Thymus (tissue), 11 donors: ENCODE results near the gene RAB8B. TPM values are rescaled to one million over a fixed set of nuclear protein-coding genes. Genes with fewer than 3 reads are reported as not detected.

Experiments used
- DNase-seq, 9 donors: peaks; one replicate each; pipeline ENCODE4 v3.0.0-alpha.2; 2013; ENCODE audit warnings: low spot score in 9 of 9, low read depth in 6 of 9, missing footprints in 1 of 9
- H3K27ac ChIP-seq, 2 donors: one replicate each; pipeline ENCODE4 v1.5.1; 2013; ENCODE audit warnings: control low read depth in 1 of 2, low read depth in 1 of 2, low read length in 1 of 2, mild to moderate bottlenecking in 1 of 2, moderate library complexity in 1 of 2
- H3K27me3 ChIP-seq, 2 donors: one replicate each; pipeline ENCODE4 v1.5.1; 2013; ENCODE audit warnings: low read length in 1 of 2; ENCODE audit not compliant: control insufficient read depth in 2 of 2, insufficient read depth in 1 of 2
- H3K36me3 ChIP-seq, 2 donors: one replicate each; pipeline ENCODE4 v1.5.1; 2013; ENCODE audit warnings: low read length in 1 of 2, mild to moderate bottlenecking in 1 of 2, moderate library complexity in 1 of 2; ENCODE audit not compliant: control insufficient read depth in 2 of 2, insufficient read depth in 2 of 2
- H3K4me1 ChIP-seq, 2 donors: one replicate each; pipeline ENCODE4 v1.5.1; 2013; ENCODE audit warnings: low read length in 2 of 2; ENCODE audit not compliant: control insufficient read depth in 2 of 2, insufficient read depth in 2 of 2
- H3K4me3 ChIP-seq, 2 donors: one replicate each; pipeline ENCODE4 v1.5.1; 2013; ENCODE audit warnings: low read length in 2 of 2, control low read depth in 1 of 2, mild to moderate bottlenecking in 1 of 2
- H3K9me3 ChIP-seq, 2 donors: one replicate each; pipeline ENCODE4 v1.5.1; 2013; ENCODE audit warnings: low read length in 1 of 2, mild to moderate bottlenecking in 1 of 2; ENCODE audit not compliant: control insufficient read depth in 2 of 2, insufficient read depth in 1 of 2
- WGBS: extraction: QIAGEN DNeasy Blood & Tissue Kit; methylation state at CpG from one replicate; pipeline ENCODE4 v1.1.7; 2013; 5-methylcytosine and 5-hydroxymethylcytosine counted together
- polyA plus RNA-seq: library from polyadenylated mRNA; stranded (reverse); fragments of 200-250 nt; gene quantifications from one replicate; pipeline ENCODE4 v1.2.3, GENCODE V29; 2013
- total RNA-seq: library from RNA; stranded (reverse); fragments of 120-200 nt; gene quantifications from one replicate; pipeline ENCODE4 v1.2.4, GENCODE V29; 2013
- donor health status: healthy.

The RAB8B gene
- total and polyA plus RNA-seq, 2 donors = 28.5 to 63.9 TPM

GRCh38 chr15:63277893-63278456, 88.6 kb downstream of the RAB8B start:
- 16% methylated on average over 17 of the region's 17 CpGs for WGBS
- no peaks in the 10 kb centered on the region for H3K36me3 ChIP-seq
- no peak for DNase-seq
- no peaks in the 10 kb centered on the region for H3K27me3 ChIP-seq
- H3K4me3 ChIP-seq = peak overlapping the region; percentile 84 to 96
- H3K9me3 ChIP-seq = no peaks in the 10 kb centered on the region
- H3K27ac ChIP-seq = peak overlapping the region; percentile 69 to 84
- H3K4me1 ChIP-seq = peaks cover 6 to 16% of the 10 kb centered on the region in 2 donors

GRCh38 chr15:63283126-63283525, 93.7 kb downstream of the RAB8B start:
- no peaks in the 10 kb centered on the region for H3K27me3 ChIP-seq
- peaks cover 0 to 20% of the 10 kb centered on the region in 2 donors for H3K36me3 ChIP-seq
- H3K4me3 ChIP-seq = no peak overlapping the region
- DNase-seq = no peak
- peaks cover 3% of the 10 kb centered on the region in 2 donors for H3K4me1 ChIP-seq
- no peaks in the 10 kb centered on the region for H3K9me3 ChIP-seq
- no peak overlapping the region for H3K27ac ChIP-seq
- WGBS = 96% methylated on average over 9 of the region's 9 CpGs

- Histone ChIP-seq H3K4me3 (no peak overlapping the region), H3K4me1 (no peaks in the 10 kb centered on the region), H3K27me3 (no peaks in the 10 kb centered on the region), H3K9me3 (no peaks in the 10 kb centered on the region), H3K27ac (no peak overlapping the region), H3K36me3 (peaks cover 0 to 23% of the 10 kb centered on the region in 2 donors)
- DNase-seq = no peak
- 98% methylated on average over 6 of the region's 6 CpGs for WGBS
Measured at GRCh38 chr15:63284335-63284734, 94.9 kb downstream of the RAB8B start.

- H3K9me3 ChIP-seq = no peaks in the 10 kb centered on the region
- H3K4me3 ChIP-seq = no peak overlapping the region
- H3K4me1 ChIP-seq = no peaks in the 10 kb centered on the region
- H3K27me3 ChIP-seq = no peaks in the 10 kb centered on the region
- WGBS = 93% methylated on average over 2 of the region's 2 CpGs
- no peak for DNase-seq
- H3K36me3 ChIP-seq = peaks cover 0 to 23% of the 10 kb centered on the region in 2 donors
- no peak overlapping the region for H3K27ac ChIP-seq
Measured at GRCh38 chr15:63287109-63287508, 97.7 kb downstream of the RAB8B start.

- Histone ChIP-seq H3K9me3 (no peaks in the 10 kb centered on the region), H3K4me1 (no peaks in the 10 kb centered on the region), H3K27me3 (no peaks in the 10 kb centered on the region), H3K4me3 (no peak overlapping the region), H3K36me3 (peaks cover 0 to 23% of the 10 kb centered on the region in 2 donors), H3K27ac (no peak overlapping the region)
- WGBS = 98% methylated on average over 1 of the region's 1 CpG
- peak in 1 of 9 donors; percentile 30 for DNase-seq
Measured at GRCh38 chr15:63288342-63288741, 98.9 kb downstream of the RAB8B start.

- WGBS = 9% methylated on average over 4 of the region's 4 CpGs
- peak in 7 of 9 donors; percentile 54 to 88 (median 66) for DNase-seq
Measured at GRCh38 chr15:63288778-63289378, 99.5 kb downstream of the RAB8B start.

GRCh38 chr15:63291507-63291906, 102.1 kb downstream of the RAB8B start:
- Histone ChIP-seq H3K36me3 (peaks cover 0 to 10% of the 10 kb centered on the region in 2 donors), H3K4me3 (no peak overlapping the region), H3K9me3 (no peaks in the 10 kb centered on the region), H3K27ac (no peak overlapping the region), H3K4me1 (peaks cover 19 to 21% of the 10 kb centered on the region in 2 donors), H3K27me3 (no peaks in the 10 kb centered on the region)
- no peak for DNase-seq

More at GRCh38 chr15:63288778-63289378, 99.5 kb downstream of the RAB8B start:
- H3K9me3 ChIP-seq = no peaks in the 10 kb centered on the region
- H3K27me3 ChIP-seq = no peaks in the 10 kb centered on the region
- no peak overlapping the region for H3K4me3 ChIP-seq
- H3K27ac ChIP-seq = no peak overlapping the region
- peaks cover 0 to 23% of the 10 kb centered on the region in 2 donors for H3K36me3 ChIP-seq
- no peaks in the 10 kb centered on the region for H3K4me1 ChIP-seq

GRCh38 chr15:63292241-63292640, 102.8 kb downstream of the RAB8B start:
- WGBS = 98% methylated on average over 3 of the region's 3 CpGs
- Histone ChIP-seq H3K4me1 (peaks cover 19 to 21% of the 10 kb centered on the region in 2 donors), H3K27ac (no peak overlapping the region)

GRCh38 chr15:63292771-63293170, 103.4 kb downstream of the RAB8B start:
- Histone ChIP-seq H3K27me3 (no peaks in the 10 kb centered on the region), H3K4me3 (no peak overlapping the region), H3K9me3 (no peaks in the 10 kb centered on the region), H3K36me3 (peaks cover 0 to 5% of the 10 kb centered on the region in 2 donors), H3K27ac (no peak overlapping the region), H3K4me1 (peaks cover 19 to 21% of the 10 kb centered on the region in 2 donors)
- WGBS = 96% methylated on average over 5 of the region's 5 CpGs
- no peak for DNase-seq

More at GRCh38 chr15:63292241-63292640, 102.8 kb downstream of the RAB8B start:
- no peak for DNase-seq
- H3K36me3 ChIP-seq = peaks cover 0 to 6% of the 10 kb centered on the region in 2 donors
- H3K4me3 ChIP-seq = no peak overlapping the region
- no peaks in the 10 kb centered on the region for H3K27me3 ChIP-seq
- H3K9me3 ChIP-seq = no peaks in the 10 kb centered on the region
